Panc1 (cell line): ENCODE results near the gene PPP1R26.

Source experiments
- CTCF ChIP-seq: fragments of 450-650 bp; IDR thresholded peaks from 2 replicates; pipeline ENCODE4 v1.5.1; 2017; ENCODE audit warnings: mild to moderate bottlenecking
- POLR2AphosphoS5 ChIP-seq: IDR thresholded peaks from 2 replicates; pipeline ENCODE4 v1.6.1; 2012; ENCODE audit warnings: mild to moderate bottlenecking, low read depth, low read length, moderate library complexity
- REST ChIP-seq, 2 experiments: IDR thresholded peaks; 2 replicates each; pipeline ENCODE4 v1.6.1; 2011 to 2012; ENCODE audit warnings: low read depth in 2 of 2, control low read depth in 1 of 2, low read length in 1 of 2, mild to moderate bottlenecking in 1 of 2, moderate library complexity in 1 of 2; ENCODE audit not compliant: insufficient read depth in 1 of 2
- TCF7L2 ChIP-seq: IDR thresholded peaks from 2 replicates; pipeline ENCODE4 v1.6.1; 2011; ENCODE audit warnings: mild to moderate bottlenecking, low read depth, low read length, inconsistent platforms

- TF ChIP-seq POLR2AphosphoS5 (no peak), CTCF (no peak), REST (IDR thresholded peaks at IDR 0.05; ENCODE audit: insufficient read depth in 1 of 2, low read depth in 2 of 2, low read length in 1 of 2) (no peak), TCF7L2 (no peak)
Measured at GRCh38 chr9:135463140-135463539, 16.4 kb upstream of the PPP1R26 start.
